NCI-H2107 (cell line): ENCODE results near the gene IKZF4.

Experiments
- DNase-seq: peaks from one replicate; lab custom pipeline; 2025; lab: John Stamatoyannopoulos, UW

The IKZF4 gene

DNA sequence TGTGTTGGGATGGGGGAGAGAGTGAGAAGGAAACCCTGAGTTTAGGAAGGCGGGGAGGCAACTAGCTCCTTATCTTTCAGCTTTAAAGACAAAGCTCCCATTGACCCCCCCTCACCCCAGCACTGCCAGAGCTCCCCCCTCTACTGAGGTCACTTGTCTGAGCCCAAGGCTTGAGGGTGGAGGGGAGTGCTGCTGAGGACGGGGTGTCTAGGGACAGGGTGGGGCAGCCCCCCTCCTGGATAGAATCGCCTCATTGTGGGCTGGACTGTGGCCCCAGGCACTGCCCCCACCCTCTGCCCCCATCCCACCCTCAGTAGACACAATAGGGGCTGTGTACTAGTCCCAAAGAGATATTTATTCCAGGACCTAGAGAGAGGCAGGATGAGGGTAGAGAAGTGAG, 62.1 kb downstream of the IKZF4 start:
- DNase-seq: no peak

DNA sequence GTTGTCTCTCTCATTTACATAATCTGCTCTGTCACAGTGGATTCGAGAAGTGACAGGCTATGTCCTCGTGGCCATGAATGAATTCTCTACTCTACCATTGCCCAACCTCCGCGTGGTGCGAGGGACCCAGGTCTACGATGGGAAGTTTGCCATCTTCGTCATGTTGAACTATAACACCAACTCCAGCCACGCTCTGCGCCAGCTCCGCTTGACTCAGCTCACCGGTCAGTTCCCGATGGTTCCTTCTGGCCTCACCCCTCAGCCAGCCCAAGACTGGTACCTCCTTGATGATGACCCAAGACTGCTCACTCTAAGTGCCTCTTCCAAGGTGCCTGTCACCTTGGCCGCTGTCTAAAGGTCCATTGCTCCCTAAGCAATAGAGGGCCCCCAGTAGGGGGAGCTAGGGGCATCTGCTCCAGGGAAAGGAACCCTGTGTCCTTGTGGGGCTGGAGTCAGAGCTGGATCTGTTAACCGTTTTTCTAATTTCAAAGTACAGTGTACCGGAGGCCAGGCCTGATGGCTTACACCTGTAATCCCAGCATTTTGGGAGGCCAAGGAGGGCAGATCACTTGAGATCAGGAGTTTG, 64.2 kb downstream of the IKZF4 start:
- DNase-seq: no peak

GRCh38 chr12:56086096-56086495, 65.3 kb downstream of the IKZF4 start:
- DNase-seq: no peak

- DNase-seq: no peak
Observed at GRCh38 chr12:56086608-56087007, 65.8 kb downstream of the IKZF4 start.

- DNase-seq: no peak
Observed at GRCh38 chr12:56087220-56087619, 66.4 kb downstream of the IKZF4 start.
